Upper lobe of right lung (tissue), 1 donor: ENCODE measurements around the gene TRAF3. TPM values are rescaled to one million over a fixed set of nuclear protein-coding genes. Genes with fewer than 3 reads are reported as not detected.

Experiments used
- ATAC-seq: fragments of 200-7000 bp; cut with Tn5 transposase; one replicate; pipeline ENCODE4 v1.9.1; 2020; ENCODE audit warnings: mild to moderate bottlenecking, moderate library complexity
- DNase-seq: peaks from one replicate; pipeline ENCODE4 v3.0.0-alpha.2; 2020
- H3K27ac ChIP-seq: fragments of 200-600 bp; one replicate; pipeline ENCODE4 v1.8.0; 2022
- H3K27me3 ChIP-seq: fragments of 200-600 bp; one replicate; pipeline ENCODE4 v1.8.0; 2022; ENCODE audit warnings: mild to moderate bottlenecking
- H3K36me3 ChIP-seq: fragments of 200-600 bp; one replicate; pipeline ENCODE4 v1.8.0; 2022
- H3K4me1 ChIP-seq: fragments of 200-600 bp; one replicate; pipeline ENCODE4 v1.8.0; 2022
- H3K4me3 ChIP-seq: fragments of 200-600 bp; one replicate; pipeline ENCODE4 v1.8.0; 2022; ENCODE audit warnings: mild to moderate bottlenecking
- H3K9me3 ChIP-seq: fragments of 200-600 bp; one replicate; pipeline ENCODE4 v1.8.0; 2022
- intact Hi-C: fragments of 100-400 bp; cut with DNase I; formaldehyde crosslinking; loops from one replicate; pipeline ENCODE4 v1.11.0; 2022
- total RNA-seq: library from RNA; stranded (reverse); fragmentation: NEBNext Ultra II Directional; extraction: Animal tissue kit (Norgen Biotek cat#: 25700); gene quantifications from one replicate; pipeline ENCODE4 v1.2.1, GENCODE V29; 2021
- TF ChIP-seq, protein P1 (sequence below): fragments of 200-600 bp; IDR thresholded peaks from one replicate; pipeline ENCODE4 v1.8.0; 2022; ENCODE audit warnings: antibody characterized with exemption
- donor health status: DM: no; HTN: yes; CAD: no; lungs with severe emphysema.

Gene TRAF3
- total RNA-seq, 1 donor from 2014 or later, result 22.3 TPM

DNA sequence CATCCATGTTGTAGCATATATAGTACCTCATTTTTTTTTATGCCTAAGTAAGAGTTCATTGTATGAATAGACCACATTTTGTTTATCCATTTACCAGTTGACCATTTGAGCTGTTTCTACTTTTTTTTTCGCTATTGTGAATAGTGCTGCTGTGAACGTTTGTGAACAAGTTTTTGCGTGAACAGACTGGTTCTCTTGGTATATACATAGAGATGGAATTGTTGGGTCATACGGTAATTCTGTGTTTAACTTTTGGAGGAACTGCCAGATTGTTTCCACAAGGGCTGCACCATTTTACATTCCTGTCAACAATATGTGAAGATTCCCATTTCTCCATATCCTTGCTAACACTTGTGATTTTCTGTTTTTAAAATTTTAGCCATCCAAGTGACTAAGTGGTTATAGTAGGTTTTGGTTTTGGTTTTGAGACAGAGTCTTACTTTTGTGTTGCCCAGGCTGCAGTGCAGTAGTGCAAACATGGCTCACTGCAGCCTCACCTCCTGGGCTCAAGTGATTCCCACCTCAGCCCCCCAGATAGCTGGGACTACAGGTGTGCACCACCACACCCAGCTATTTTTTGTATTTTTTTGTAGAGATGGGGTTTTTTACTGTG, 76.9 kb downstream of the TRAF3 start:
- DNase-seq, result no peak
- no peak for ATAC-seq
- no peaks in the 10 kb centered on the region for H3K9me3 ChIP-seq
- no peak overlapping the region for H3K27ac ChIP-seq
- peaks cover 5% of the 10 kb centered on the region for H3K4me1 ChIP-seq
- TF ChIP-seq, protein P1, sequence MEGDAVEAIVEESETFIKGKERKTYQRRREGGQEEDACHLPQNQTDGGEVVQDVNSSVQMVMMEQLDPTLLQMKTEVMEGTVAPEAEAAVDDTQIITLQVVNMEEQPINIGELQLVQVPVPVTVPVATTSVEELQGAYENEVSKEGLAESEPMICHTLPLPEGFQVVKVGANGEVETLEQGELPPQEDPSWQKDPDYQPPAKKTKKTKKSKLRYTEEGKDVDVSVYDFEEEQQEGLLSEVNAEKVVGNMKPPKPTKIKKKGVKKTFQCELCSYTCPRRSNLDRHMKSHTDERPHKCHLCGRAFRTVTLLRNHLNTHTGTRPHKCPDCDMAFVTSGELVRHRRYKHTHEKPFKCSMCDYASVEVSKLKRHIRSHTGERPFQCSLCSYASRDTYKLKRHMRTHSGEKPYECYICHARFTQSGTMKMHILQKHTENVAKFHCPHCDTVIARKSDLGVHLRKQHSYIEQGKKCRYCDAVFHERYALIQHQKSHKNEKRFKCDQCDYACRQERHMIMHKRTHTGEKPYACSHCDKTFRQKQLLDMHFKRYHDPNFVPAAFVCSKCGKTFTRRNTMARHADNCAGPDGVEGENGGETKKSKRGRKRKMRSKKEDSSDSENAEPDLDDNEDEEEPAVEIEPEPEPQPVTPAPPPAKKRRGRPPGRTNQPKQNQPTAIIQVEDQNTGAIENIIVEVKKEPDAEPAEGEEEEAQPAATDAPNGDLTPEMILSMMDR, result no peak
- H3K36me3 ChIP-seq, result no peaks in the 10 kb centered on the region
- no peaks in the 10 kb centered on the region for H3K27me3 ChIP-seq
- H3K4me3 ChIP-seq, result no peak overlapping the region
- intact Hi-C loops, result no loop called here

DNA sequence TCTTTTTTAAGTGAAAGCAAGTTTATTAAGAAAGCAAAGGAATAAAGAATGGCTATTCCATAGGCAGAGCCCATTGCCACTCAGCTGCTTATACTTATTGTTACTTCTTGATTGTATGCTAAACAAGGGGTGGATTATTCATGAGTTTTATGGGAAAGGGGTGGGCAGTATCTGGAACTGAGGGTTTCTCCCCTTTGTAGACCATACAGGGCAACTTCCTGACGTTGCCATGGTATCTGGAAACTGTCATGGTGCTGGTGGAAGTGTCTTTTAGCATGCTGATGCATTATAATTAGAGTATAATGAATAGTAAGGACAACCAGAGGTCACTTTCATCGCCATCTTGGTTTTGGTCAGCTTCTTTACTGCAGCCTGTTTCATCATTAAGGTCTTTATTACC, 78.9 kb downstream of the TRAF3 start:
- no peaks in the 10 kb centered on the region for H3K9me3 ChIP-seq
- intact Hi-C loops, result no loop called here
- DNase-seq (no peak), ATAC-seq (no peak)
- TF ChIP-seq, protein P1, result no peak
- no peaks in the 10 kb centered on the region for H3K27me3 ChIP-seq
- H3K4me3 ChIP-seq, result no peak overlapping the region
- no peak overlapping the region for H3K27ac ChIP-seq
- no peaks in the 10 kb centered on the region for H3K4me1 ChIP-seq
- no peaks in the 10 kb centered on the region for H3K36me3 ChIP-seq

DNA sequence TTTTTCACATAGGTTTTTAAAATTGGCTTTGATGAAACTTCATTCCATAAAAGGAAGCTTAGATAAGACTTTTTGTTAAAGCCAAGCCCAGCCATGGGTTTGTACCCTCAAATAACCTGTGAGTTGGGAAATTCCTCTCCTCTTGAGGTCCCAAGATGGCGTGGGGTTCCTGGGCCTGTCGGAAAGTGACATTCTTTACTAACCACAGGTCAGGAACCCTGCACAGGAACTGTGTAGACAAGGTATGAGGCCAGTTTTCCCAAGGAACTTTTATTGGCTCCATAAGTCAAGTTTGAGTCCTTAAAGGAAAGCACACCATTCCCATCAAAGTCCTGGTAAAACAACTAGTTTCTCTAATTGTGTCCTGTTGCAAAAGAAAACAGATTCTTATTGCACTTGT, 80.2 kb downstream of the TRAF3 start:
- Histone ChIP-seq H3K36me3 (no peaks in the 10 kb centered on the region), H3K27ac (no peak overlapping the region), H3K4me1 (no peaks in the 10 kb centered on the region), H3K4me3 (no peak overlapping the region), H3K27me3 (no peaks in the 10 kb centered on the region), H3K9me3 (no peaks in the 10 kb centered on the region)
- intact Hi-C loops, result no loop called here
- DNase-seq (no peak), ATAC-seq (no peak)
- TF ChIP-seq, protein P1, result no peak

DNA sequence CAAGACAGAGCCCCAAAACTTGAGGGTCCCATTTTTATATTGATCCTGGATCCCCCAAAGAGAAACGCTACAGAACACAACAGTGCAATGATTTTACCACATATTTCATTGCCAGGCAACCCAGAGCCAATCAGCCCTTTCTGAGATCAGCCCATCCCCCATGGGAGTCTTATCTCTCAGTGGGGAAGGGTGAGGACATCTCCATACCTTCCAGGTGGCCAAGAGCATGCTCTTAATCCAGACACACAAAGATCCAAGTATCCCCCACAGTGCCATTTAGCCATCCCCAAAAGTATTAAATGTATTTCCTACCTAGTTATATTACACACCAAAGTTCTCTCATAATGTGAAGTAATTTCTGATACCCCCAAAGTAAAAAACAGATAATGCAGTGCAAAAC, 82.7 kb downstream of the TRAF3 start:
- intact Hi-C loops, result no loop called here
- Histone ChIP-seq H3K27me3 (no peaks in the 10 kb centered on the region), H3K36me3 (no peaks in the 10 kb centered on the region), H3K27ac (no peak overlapping the region), H3K4me1 (no peaks in the 10 kb centered on the region), H3K4me3 (no peak overlapping the region), H3K9me3 (no peaks in the 10 kb centered on the region)
- ATAC-seq (no peak), DNase-seq (no peak)
- TF ChIP-seq, protein P1, result no peak

DNA sequence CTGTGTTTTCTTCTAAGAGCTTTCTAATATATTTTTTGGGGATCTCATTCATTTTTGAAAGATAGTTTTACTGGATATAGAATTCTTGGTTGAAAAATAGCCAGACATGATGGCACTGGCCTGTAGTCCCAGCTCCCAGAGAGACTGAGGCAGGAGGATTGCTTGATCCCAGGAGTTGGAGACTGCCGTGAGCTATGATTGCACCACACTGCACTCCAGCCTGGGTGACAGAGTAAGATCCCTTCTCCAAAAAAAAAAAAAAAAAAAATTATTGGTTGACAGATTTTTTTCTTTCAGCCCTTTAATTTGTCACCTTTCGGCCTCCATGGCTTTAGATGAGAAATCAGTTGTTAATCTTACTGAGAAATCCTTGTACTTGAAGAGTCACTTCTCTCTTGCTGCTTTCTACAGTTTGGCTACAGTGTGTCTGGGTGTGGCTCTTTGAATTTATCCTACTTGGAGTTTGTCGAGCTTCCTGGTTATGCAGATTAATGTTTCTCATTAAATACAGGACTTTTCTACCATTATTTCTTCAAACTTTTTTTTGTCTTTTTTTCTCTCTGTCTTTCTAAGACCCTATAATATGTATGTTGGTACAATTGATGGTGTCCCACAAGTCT, 85.0 kb downstream of the TRAF3 start:
- H3K36me3 ChIP-seq, result no peaks in the 10 kb centered on the region
- intact Hi-C loops, result no loop called here
- H3K4me3 ChIP-seq, result no peak overlapping the region
- no peaks in the 10 kb centered on the region for H3K4me1 ChIP-seq
- H3K9me3 ChIP-seq, result no peaks in the 10 kb centered on the region
- no peaks in the 10 kb centered on the region for H3K27me3 ChIP-seq
- ATAC-seq (no peak), DNase-seq (no peak)
- H3K27ac ChIP-seq, result no peak overlapping the region
- TF ChIP-seq, protein P1, result no peak
